Natural killer cell (primary cell): ENCODE measurements around the gene TRIP12. TPM values are rescaled to one million over a fixed set of nuclear protein-coding genes. Genes with fewer than 3 reads are reported as not detected.
"Not testable (repeated sequence)": the region's sequence is repeated elsewhere in the genome, so short reads cannot be mapped to it uniquely, and the experiment has no call there.

Experiments
- ATAC-seq, 3 donors: fragments of 150-1000 bp in 2 of 3; fragments of 200-7000 bp in 1 of 3; cut with Tn5 transposase; 1 replicate in 1 of 3; 2 replicates in 2 of 3; pipeline ENCODE4 v1.10.0; 2021; ENCODE audit warnings: mild to moderate bottlenecking in 2 of 3, moderate library complexity in 2 of 3
- DNase-seq, 2 donors: peaks; one replicate each; pipeline versions ENCODE4 v3.0.0 to v3.0.0-alpha.2; 2013 to 2021; ENCODE audit warnings: mixed read lengths in 1 of 2
- H3K27ac ChIP-seq: one replicate; pipeline ENCODE4 v1.5.1; 2013; ENCODE audit warnings: mild to moderate bottlenecking, low read length
- H3K27me3 ChIP-seq: one replicate; pipeline ENCODE4 v1.6.1; 2013; ENCODE audit warnings: low read length; ENCODE audit not compliant: control insufficient read depth, insufficient read depth
- H3K36me3 ChIP-seq: one replicate; pipeline ENCODE4 v1.6.1; 2013; ENCODE audit warnings: low read length; ENCODE audit not compliant: control insufficient read depth, insufficient read depth
- H3K4me1 ChIP-seq: one replicate; pipeline ENCODE4 v1.6.1; 2013; ENCODE audit warnings: low read length; ENCODE audit not compliant: control insufficient read depth, insufficient read depth
- H3K4me3 ChIP-seq: one replicate; pipeline ENCODE4 v1.5.1; 2013; ENCODE audit warnings: low read length
- H3K9me3 ChIP-seq: one replicate; pipeline ENCODE4 v1.6.1; 2013; ENCODE audit warnings: low read length; ENCODE audit not compliant: control insufficient read depth, insufficient read depth
- H3K27ac Mint-ChIP-seq, 2 donors: one replicate each; pipeline ENCODE4 v1.8.0; 2022; ENCODE audit warnings: mild to moderate bottlenecking in 2 of 2, mixed read lengths in 2 of 2, moderate library complexity in 1 of 2
- H3K27me3 Mint-ChIP-seq, 2 donors: one replicate each; pipeline ENCODE4 v1.8.0; 2022; ENCODE audit warnings: low read depth in 2 of 2, mixed read lengths in 2 of 2
- H3K36me3 Mint-ChIP-seq: one replicate; pipeline ENCODE4 v1.8.0; 2022; ENCODE audit warnings: mixed read lengths
- H3K4me1 Mint-ChIP-seq, 2 donors: one replicate each; pipeline ENCODE4 v1.8.0; 2022; ENCODE audit warnings: mixed read lengths in 2 of 2
- H3K4me3 Mint-ChIP-seq: one replicate; pipeline ENCODE4 v1.8.0; 2022; ENCODE audit warnings: mild to moderate bottlenecking, moderate library complexity, mixed read lengths
- H3K9me3 Mint-ChIP-seq, 2 donors: one replicate each; pipeline ENCODE4 v1.8.0; 2022; ENCODE audit warnings: mixed read lengths in 2 of 2
- CTCF ChIP-seq: fragments of 200-600 bp; IDR thresholded peaks from one replicate; pipeline ENCODE4 v1.8.0; 2022; ENCODE audit warnings: antibody characterized with exemption
- WGBS: methylation state at CpG from one replicate; pipeline ENCODE4 v1.1.7; 2013; ENCODE audit warnings: missing lambda C conversion rate; ENCODE audit not compliant: insufficient coverage; 5-methylcytosine and 5-hydroxymethylcytosine counted together
- intact Hi-C: fragments of 100-400 bp; cut with micrococcal nuclease; formaldehyde crosslinking; loops from one replicate; pipeline ENCODE4 v1.14.2; 2022
- total RNA-seq, 4 donors: library from RNA; stranded (reverse); fragments of 120-200 nt in 1 of 4; gene quantifications; one replicate each; pipeline versions ENCODE4 v1.2.3 to v1.2.4, GENCODE V29; 2013 to 2022

Gene TRIP12
- total RNA-seq, 3 donors from 2014 or later (not counting 1 experiment from before 2014, with no cell fraction given), result 295 to 351 (median 325) TPM

DNA sequence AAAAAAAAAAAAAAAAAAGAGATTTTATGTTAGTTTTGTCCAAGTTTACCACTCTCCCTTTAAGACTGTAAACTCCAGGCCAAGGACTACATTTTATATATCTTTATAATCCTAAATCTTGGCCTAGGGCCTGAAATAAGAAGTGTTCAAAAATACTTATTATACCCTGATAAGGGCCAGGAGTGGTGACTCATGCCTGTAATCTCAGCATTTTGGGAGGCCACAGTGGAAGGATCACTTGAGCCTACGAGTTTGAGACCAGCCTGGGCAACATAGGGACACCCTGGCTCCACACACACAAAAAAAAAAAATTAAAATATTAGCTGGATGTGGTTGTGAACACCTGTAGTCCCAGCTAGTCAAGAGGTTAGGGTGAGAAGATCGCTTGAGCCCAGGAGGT, 12.7 kb downstream of the TRIP12 start:
- intact Hi-C loops, result no loop called here
- no peaks in the 10 kb centered on the region for H3K36me3 Mint-ChIP-seq
- H3K27me3 Mint-ChIP-seq, result no peaks in the 10 kb centered on the region
- peak overlapping the region; percentile 43 to 74 for H3K27ac Mint-ChIP-seq
- DNase-seq (no peak), ATAC-seq (peak in 1 of 3 donors; percentile 12)
- WGBS, result 87% methylated on average over 2 of the region's 2 CpGs
- no peaks in the 10 kb centered on the region for H3K9me3 Mint-ChIP-seq
- H3K27me3 ChIP-seq, result no peaks in the 10 kb centered on the region
- TF ChIP-seq CTCF, result no peak
- H3K4me1 Mint-ChIP-seq, result peaks cover 40 to 59% of the 10 kb centered on the region in 2 donors
- no peak overlapping the region for H3K4me3 ChIP-seq
- peaks cover 19% of the 10 kb centered on the region for H3K4me1 ChIP-seq
- H3K27ac ChIP-seq, result no peak overlapping the region
- peaks cover 13% of the 10 kb centered on the region for H3K36me3 ChIP-seq
- H3K4me3 Mint-ChIP-seq, result no peak overlapping the region
- no peaks in the 10 kb centered on the region for H3K9me3 ChIP-seq

GRCh38 chr2:229905601-229906000, 16.2 kb downstream of the TRIP12 start:
- H3K4me3 Mint-ChIP-seq, result no peak overlapping the region
- ATAC-seq (no peak), DNase-seq (no peak)
- H3K9me3 Mint-ChIP-seq, result no peaks in the 10 kb centered on the region
- Histone ChIP-seq H3K4me1 (peaks cover 9% of the 10 kb centered on the region), H3K4me3 (no peak overlapping the region), H3K36me3 (peaks cover 15% of the 10 kb centered on the region), H3K27ac (no peak overlapping the region), H3K9me3 (no peaks in the 10 kb centered on the region), H3K27me3 (no peaks in the 10 kb centered on the region)
- intact Hi-C loops, result no loop called here
- peaks cover 37 to 55% of the 10 kb centered on the region in 2 donors for H3K4me1 Mint-ChIP-seq
- no peak for TF ChIP-seq CTCF
- WGBS, result 89% methylated on average over 2 of the region's 2 CpGs
- H3K27me3 Mint-ChIP-seq, result no peaks in the 10 kb centered on the region
- no peaks in the 10 kb centered on the region for H3K36me3 Mint-ChIP-seq
- H3K27ac Mint-ChIP-seq, result peak overlapping the region in 1 of 2 donors; percentile 17

GRCh38 chr2:229903037-229903436, 18.8 kb downstream of the TRIP12 start:
- Histone ChIP-seq H3K4me1 (peaks cover 3% of the 10 kb centered on the region), H3K27ac (no peak overlapping the region), H3K4me3 (no peak overlapping the region), H3K36me3 (peaks cover 20% of the 10 kb centered on the region), H3K9me3 (no peaks in the 10 kb centered on the region), H3K27me3 (no peaks in the 10 kb centered on the region)
- H3K9me3 Mint-ChIP-seq, result no peaks in the 10 kb centered on the region
- DNase-seq (no peak), ATAC-seq (no peak)
- WGBS, result 100% methylated on average over 3 of the region's 3 CpGs
- H3K27ac Mint-ChIP-seq, result peak overlapping the region; percentile 33 to 34
- no peaks in the 10 kb centered on the region for H3K36me3 Mint-ChIP-seq
- intact Hi-C loops, result no loop called here
- no peaks in the 10 kb centered on the region for H3K27me3 Mint-ChIP-seq
- H3K4me3 Mint-ChIP-seq, result no peak overlapping the region
- peaks cover 45 to 54% of the 10 kb centered on the region in 2 donors for H3K4me1 Mint-ChIP-seq
- no peak for TF ChIP-seq CTCF

- 84% methylated on average over 3 of the region's 3 CpGs for WGBS
- ATAC-seq, result no peak
- no peak for DNase-seq
- H3K9me3 Mint-ChIP-seq, result no peaks in the 10 kb centered on the region
- no peak overlapping the region for H3K4me3 Mint-ChIP-seq
- no peaks in the 10 kb centered on the region for H3K27me3 ChIP-seq
- no peak overlapping the region for H3K27ac Mint-ChIP-seq
- peaks cover 3% of the 10 kb centered on the region for H3K4me1 ChIP-seq
- H3K36me3 Mint-ChIP-seq, result no peaks in the 10 kb centered on the region
- intact Hi-C loops, result no loop called here
- peaks cover 57% of the 10 kb centered on the region in 2 donors for H3K4me1 Mint-ChIP-seq
- no peaks in the 10 kb centered on the region for H3K9me3 ChIP-seq
- no peak for TF ChIP-seq CTCF
- no peak overlapping the region for H3K4me3 ChIP-seq
- no peaks in the 10 kb centered on the region for H3K27me3 Mint-ChIP-seq
- H3K36me3 ChIP-seq, result peaks cover 18% of the 10 kb centered on the region
- no peak overlapping the region for H3K27ac ChIP-seq
Observed at GRCh38 chr2:229901819-229902218, 20.0 kb downstream of the TRIP12 start.

DNA sequence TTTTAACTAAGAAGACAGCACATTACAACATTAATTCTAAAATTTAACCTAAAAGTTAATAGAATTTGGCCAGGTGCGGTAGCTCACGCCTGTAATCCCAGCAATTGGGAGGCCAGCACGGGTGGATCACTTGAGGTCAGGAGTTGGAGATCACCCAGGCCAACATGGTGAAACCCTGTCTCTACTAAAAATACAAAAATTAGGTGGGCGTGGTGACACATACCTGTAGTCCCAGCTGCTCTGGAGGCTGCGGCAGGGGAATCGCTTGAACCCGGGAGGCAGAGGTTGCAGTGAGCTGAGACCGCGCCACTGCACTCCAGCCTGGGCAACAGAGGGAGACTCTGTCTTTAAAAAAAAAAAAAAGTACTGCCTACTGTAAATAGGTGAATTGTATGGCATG, 21.3 kb downstream of the TRIP12 start:
- intact Hi-C loops, H3K9me3 ChIP-seq, DNase-seq, H3K27me3 Mint-ChIP-seq, H3K27me3 ChIP-seq, H3K9me3 Mint-ChIP-seq, H3K4me1 ChIP-seq, H3K27ac ChIP-seq, H3K36me3 Mint-ChIP-seq, ATAC-seq, H3K4me3 Mint-ChIP-seq, H3K4me3 ChIP-seq: not testable (repeated sequence)
- peaks cover 62 to 67% of the 10 kb centered on the region in 2 donors for H3K4me1 Mint-ChIP-seq
- H3K36me3 ChIP-seq, result peaks cover 17% of the 10 kb centered on the region
- WGBS, result 81% methylated on average over 9 of the region's 9 CpGs
- H3K27ac Mint-ChIP-seq, result peak overlapping the region in 1 of 2 donors; percentile 32
